Lower leg skin (tissue), 3 donors: Measurements from ENCODE around the gene KIAA1671.

ENCODE experiments used
- POLR2A ChIP-seq, 2 donors: fragments of 450-650 bp; IDR thresholded peaks; one replicate each; pipeline ENCODE4 v1.6.1; 2016 to 2017; ENCODE audit warnings: antibody characterized with exemption in 2 of 2, mild to moderate bottlenecking in 1 of 2, moderate library complexity in 1 of 2
- TF ChIP-seq, protein P1 (sequence below), 3 donors: fragments of 450-650 bp; IDR thresholded peaks; one replicate each; pipeline ENCODE4 v1.5.1; 2016; ENCODE audit warnings: antibody characterized with exemption in 3 of 3, mild to moderate bottlenecking in 3 of 3, moderate library complexity in 2 of 3

GRCh38 chr22:25023879-25024278, 71.4 kb downstream of the KIAA1671 start:
- TF ChIP-seq, protein P1, sequence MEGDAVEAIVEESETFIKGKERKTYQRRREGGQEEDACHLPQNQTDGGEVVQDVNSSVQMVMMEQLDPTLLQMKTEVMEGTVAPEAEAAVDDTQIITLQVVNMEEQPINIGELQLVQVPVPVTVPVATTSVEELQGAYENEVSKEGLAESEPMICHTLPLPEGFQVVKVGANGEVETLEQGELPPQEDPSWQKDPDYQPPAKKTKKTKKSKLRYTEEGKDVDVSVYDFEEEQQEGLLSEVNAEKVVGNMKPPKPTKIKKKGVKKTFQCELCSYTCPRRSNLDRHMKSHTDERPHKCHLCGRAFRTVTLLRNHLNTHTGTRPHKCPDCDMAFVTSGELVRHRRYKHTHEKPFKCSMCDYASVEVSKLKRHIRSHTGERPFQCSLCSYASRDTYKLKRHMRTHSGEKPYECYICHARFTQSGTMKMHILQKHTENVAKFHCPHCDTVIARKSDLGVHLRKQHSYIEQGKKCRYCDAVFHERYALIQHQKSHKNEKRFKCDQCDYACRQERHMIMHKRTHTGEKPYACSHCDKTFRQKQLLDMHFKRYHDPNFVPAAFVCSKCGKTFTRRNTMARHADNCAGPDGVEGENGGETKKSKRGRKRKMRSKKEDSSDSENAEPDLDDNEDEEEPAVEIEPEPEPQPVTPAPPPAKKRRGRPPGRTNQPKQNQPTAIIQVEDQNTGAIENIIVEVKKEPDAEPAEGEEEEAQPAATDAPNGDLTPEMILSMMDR (IDR thresholded peaks at IDR 0.05): no peak
- TF ChIP-seq POLR2A (IDR thresholded peaks at IDR 0.05): no peak
